Panc1 (cell line): Measurements from ENCODE around the gene PEF1.

Experiments used
- CTCF ChIP-seq: fragments of 450-650 bp; IDR thresholded peaks from 2 replicates; pipeline ENCODE4 v1.5.1; 2017; ENCODE audit warnings: mild to moderate bottlenecking
- REST ChIP-seq, 2 experiments: IDR thresholded peaks; 2 replicates each; pipeline ENCODE4 v1.6.1; 2011 to 2012; ENCODE audit warnings: low read depth in 2 of 2, control low read depth in 1 of 2, low read length in 1 of 2, mild to moderate bottlenecking in 1 of 2, moderate library complexity in 1 of 2; ENCODE audit not compliant: insufficient read depth in 1 of 2

DNA sequence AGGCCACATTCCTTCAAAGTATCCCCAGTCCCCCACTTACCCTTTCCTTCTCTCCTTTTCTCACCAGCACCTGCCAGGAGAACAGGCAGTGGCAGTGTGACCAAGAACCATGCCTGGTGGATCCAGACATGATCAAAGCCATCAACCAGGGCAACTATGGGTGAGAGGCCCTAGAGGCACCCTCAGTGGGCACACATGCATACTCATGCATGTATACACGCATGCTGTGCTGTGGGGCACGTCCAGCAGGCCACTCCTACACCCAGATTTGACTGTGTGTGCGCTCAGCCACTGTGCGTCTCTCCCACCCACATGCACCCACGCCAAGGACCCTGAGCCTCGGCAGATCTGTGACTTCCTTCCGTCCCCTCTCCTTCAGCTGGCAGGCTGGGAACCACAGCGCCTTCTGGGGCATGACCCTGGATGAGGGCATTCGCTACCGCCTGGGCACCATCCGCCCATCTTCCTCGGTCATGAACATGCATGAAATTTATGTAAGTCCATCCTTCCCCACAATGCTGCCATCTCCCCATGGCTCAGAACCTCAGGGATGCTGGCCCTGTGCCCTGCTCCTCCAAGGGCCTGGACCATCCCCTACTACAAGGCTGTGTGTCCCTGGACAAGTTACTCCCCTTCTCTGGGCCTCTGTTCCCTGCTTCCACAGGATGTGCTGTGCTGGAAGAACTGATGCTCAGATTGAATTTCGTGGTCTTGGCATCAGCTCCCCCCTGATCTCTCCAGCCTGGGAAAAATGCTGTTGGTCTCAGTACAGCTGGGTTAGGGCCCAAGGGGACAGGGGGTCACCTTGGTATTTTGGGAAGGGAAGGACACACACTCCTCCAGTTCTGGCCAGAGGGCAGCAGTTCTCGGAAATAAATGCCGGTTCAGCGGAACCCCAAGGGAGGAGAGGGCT lies 61.3 kb downstream of the PEF1 start:
- no peak for TF ChIP-seq CTCF
- no peak for TF ChIP-seq REST (IDR thresholded peaks at IDR 0.05; ENCODE audit: insufficient read depth in 1 of 2, low read depth in 2 of 2, low read length in 1 of 2)
